Measurements from ENCODE around the gene NLRP1.

Gene NLRP1

DNA sequence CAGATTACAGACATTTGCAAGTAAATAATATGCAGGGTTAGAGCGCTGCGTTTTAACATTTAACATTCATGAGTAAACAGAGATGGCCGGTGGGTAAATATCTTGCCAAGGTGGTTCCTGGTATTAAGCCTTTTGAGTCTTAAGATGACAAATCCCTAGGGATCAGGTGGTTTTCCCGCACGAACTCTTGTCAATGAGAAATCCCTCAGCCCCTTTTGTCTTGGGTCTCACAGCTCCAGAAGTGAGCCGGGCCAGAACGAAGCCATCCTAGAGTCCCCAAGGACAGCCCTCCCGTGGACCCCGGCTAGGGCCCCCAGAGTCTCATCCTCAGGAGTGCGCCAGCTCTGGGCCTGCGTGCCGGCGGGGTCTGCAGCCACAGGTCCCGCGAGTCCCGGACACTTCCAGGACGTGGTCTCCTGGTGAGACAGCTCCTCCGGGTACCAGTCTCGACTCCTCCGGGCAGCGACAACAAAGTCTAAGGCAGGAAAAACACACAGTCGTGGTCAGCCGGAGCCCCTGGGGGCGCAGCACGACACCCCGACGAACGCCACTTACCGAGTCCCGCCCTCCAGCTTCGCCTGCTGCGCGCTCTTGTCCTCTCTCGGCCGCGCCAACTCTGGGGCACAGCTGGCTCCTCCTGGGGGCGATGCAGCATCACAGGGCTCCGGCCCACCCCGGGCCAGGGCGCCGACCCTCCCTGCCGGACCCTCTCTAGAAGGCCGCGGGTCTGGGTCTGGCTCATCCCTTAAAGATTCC, 84.7 kb downstream of the NLRP1 start:
- no peak for DNase-seq (ENCODE audit: low read depth)
- TF ChIP-seq, protein P1, sequence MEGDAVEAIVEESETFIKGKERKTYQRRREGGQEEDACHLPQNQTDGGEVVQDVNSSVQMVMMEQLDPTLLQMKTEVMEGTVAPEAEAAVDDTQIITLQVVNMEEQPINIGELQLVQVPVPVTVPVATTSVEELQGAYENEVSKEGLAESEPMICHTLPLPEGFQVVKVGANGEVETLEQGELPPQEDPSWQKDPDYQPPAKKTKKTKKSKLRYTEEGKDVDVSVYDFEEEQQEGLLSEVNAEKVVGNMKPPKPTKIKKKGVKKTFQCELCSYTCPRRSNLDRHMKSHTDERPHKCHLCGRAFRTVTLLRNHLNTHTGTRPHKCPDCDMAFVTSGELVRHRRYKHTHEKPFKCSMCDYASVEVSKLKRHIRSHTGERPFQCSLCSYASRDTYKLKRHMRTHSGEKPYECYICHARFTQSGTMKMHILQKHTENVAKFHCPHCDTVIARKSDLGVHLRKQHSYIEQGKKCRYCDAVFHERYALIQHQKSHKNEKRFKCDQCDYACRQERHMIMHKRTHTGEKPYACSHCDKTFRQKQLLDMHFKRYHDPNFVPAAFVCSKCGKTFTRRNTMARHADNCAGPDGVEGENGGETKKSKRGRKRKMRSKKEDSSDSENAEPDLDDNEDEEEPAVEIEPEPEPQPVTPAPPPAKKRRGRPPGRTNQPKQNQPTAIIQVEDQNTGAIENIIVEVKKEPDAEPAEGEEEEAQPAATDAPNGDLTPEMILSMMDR (IDR thresholded peaks at IDR 0.05; ENCODE audit: low read length, missing control alignments) = no peak
- H3K4me3 ChIP-seq (replicated peaks; ENCODE audit: low read depth, low read length) = peak overlapping the region; percentile 64

DNA sequence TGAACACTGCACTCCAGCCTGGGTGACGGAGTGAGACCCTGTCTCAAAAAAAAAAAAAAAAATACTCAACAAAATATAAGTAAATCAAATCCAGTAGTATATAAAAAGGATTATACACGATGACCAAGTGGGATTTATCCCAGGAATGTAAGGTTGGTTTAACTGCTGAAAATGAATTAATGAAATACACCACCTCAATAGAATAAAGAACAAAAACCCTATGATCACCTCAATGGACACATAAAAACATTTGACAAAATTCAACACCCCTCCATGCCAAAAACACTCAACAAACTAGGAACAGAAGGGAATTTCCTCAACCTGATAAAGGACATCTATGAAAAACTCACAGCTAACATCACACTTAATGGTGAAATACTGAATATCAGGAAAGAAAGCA, 91.3 kb downstream of the NLRP1 start:
- DNase-seq (ENCODE audit: low read depth) = no peak
- H3K4me3 ChIP-seq (replicated peaks; ENCODE audit: low read depth, low read length) = no peak overlapping the region
- TF ChIP-seq, protein P1 (IDR thresholded peaks at IDR 0.05; ENCODE audit: low read length, missing control alignments) = no peak

DNA sequence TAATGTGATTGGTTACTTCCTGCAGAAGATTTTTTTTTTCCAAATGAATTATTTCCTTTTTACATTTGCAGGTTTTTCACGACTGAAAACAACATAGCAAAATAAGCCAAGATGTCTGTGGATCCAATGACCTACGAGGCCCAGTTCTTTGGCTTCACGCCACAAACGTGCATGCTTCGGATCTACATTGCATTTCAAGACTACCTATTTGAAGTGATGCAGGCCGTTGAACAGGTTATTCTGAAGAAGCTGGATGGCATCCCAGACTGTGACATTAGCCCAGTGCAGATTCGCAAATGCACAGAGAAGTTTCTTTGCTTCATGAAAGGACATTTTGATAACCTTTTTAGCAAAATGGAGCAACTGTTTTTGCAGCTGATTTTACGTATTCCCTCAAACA, 95.6 kb downstream of the NLRP1 start:
- TF ChIP-seq, protein P1 (IDR thresholded peaks at IDR 0.05; ENCODE audit: low read length, missing control alignments) = no peak
- no peak for DNase-seq (ENCODE audit: low read depth)

DNA sequence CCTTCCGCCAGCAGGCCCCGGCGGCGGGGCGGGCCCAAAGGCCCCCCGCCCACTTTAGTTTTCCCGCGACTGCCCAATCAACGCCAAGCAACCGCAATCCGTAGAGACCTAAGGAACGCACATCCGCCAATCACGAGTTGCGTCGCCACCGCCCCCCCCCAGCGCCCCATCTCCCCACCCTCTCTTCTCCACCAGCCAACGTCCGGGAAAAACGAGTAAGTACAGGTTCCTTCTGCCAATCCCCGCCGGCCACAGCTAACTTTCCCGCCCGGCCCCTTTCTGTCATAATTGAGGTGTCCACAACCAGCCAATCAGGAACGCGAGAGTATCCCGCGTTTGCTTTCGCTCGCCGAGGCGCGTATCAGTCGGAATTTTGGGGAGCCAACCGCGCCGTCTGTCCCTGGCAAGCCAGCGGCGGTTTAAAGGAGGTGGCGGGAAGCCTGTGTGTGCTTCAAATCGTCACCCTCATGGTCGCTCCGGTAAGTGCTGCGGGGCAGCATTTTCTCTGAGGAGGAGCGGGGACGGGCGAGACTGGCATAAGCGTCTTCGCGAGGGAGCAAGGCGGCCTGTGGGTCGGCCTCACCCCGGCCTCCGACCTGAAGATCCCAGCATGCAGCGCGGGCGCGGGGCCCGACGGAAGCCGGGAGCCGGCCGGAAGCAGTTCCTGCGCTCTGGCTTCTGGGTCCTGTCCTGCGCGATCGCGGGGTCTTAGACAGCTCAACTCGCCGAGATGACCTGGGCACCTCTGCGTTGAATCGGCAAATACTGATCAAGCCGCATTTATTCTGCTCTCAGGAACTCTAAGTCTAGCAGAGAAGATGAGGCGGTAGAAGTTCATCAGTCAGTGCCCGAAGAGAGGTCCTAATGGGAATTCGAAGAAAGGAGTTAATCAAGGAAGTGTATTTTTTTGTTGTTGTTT, 97.8 kb downstream of the NLRP1 start, which contains the start of gene MIS12:
MIS12 (plus strand) TSS at position 361 of the 919 bp plus-strand sequence. CDS start 2,297 bp downstream, outside the sequence.
- peak; percentile 99 for DNase-seq (ENCODE audit: low read depth)
- TF ChIP-seq, protein P1 (IDR thresholded peaks at IDR 0.05; ENCODE audit: low read length, missing control alignments) = no peak
- H3K4me3 ChIP-seq (replicated peaks; ENCODE audit: low read depth, low read length) = peak within 1 kb of the TSS; percentile 96

More for the DNA sequence above, 95.6 kb downstream of the NLRP1 start:
- H3K4me3 ChIP-seq (replicated peaks; ENCODE audit: low read depth, low read length) = no peak overlapping the region

DNA sequence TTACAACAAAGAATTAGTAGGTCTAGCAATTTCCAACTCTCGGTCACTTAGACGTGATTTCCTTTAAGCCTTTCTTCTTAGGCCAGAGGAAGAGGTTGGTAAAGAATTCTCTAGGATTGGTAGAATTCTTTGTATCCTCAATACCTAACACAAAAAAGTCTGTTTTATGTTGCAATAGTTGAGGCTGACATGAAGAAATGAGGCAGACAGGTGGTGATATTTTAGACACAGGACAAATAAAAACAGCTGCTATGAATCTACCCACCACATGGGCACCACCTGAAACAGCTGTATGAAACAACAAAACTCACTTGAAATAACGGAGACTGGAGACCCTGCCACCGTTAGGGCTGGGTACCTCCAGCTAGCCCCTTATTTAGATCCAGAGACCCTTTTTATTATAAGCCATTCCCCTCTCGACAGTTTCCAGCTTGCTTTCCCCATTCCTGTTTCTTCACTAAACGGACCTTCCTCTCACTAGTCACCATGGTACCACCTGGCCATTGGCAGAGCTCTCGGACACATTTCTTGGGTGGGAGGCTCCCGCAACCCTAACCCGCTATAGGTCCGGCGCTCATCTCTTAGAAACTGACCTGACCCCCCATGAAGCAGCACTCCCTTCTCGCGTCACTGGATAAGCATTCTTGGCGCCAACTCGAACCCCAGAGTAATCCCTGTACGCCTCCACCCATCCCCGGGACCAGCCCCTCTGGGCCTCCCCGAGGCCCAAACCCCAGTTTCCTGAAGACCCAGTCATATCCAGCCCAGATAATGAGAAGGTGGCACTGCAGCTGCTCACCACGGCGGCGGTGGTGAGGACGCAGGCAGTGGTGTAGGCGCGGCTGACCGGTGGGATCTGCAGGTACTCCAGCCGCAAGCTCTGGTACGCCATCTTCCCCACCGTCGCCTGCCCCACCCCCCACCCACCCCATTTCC, 98.8 kb downstream of the NLRP1 start, which contains the start of gene DERL2:
DERL2 (minus strand) TSS at position 909 of the 936 bp plus-strand sequence; CDS start at position 892, 17 bp downstream.
- TF ChIP-seq, protein P1 (IDR thresholded peaks at IDR 0.05; ENCODE audit: low read length, missing control alignments) = no peak
- peak; percentile 26 for DNase-seq (ENCODE audit: low read depth)

DNA sequence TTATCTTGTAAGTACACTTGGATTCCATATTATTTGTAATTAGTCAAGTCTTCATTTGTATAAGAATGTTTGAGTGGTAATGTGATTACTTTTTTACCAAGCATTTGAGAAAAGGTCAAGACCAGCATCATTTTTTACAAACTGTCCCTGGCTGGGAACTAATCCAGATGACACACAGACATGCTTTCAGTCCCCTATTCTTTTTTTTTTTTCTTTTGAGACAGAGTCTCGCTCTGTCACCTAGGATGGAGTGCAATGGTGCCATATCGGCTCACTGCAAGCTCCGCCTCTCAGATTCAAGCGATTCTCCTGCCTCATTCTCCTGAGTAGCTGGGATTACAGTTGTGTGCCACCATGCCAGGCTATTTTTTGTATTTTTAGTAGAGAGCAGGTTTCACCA, 102.9 kb downstream of the NLRP1 start:
- no peak overlapping the region for H3K4me3 ChIP-seq (replicated peaks; ENCODE audit: low read depth, low read length)
- TF ChIP-seq, protein P1 (IDR thresholded peaks at IDR 0.05; ENCODE audit: low read length, missing control alignments) = no peak
- no peak for DNase-seq (ENCODE audit: low read depth)

More for the DNA sequence above, 98.8 kb downstream of the NLRP1 start, which contains the start of gene DERL2:
- H3K4me3 ChIP-seq (replicated peaks; ENCODE audit: low read depth, low read length) = peak within 1 kb of the TSS; percentile 96
